HG03520 (cell line): ENCODE results near the gene KLHDC3.
"Not testable (repeated sequence)": the region's sequence is repeated elsewhere in the genome, so short reads cannot be mapped to it uniquely, and the experiment has no call there.

Experiments
- ATAC-seq: cut with Tn5 transposase; IDR thresholded peaks from one replicate; pipeline ENCODE4 v1.9.1; 2021; ENCODE audit warnings: mild to moderate bottlenecking, moderate library complexity; ENCODE audit not compliant: unreplicated experiment

KLHDC3 gene

DNA sequence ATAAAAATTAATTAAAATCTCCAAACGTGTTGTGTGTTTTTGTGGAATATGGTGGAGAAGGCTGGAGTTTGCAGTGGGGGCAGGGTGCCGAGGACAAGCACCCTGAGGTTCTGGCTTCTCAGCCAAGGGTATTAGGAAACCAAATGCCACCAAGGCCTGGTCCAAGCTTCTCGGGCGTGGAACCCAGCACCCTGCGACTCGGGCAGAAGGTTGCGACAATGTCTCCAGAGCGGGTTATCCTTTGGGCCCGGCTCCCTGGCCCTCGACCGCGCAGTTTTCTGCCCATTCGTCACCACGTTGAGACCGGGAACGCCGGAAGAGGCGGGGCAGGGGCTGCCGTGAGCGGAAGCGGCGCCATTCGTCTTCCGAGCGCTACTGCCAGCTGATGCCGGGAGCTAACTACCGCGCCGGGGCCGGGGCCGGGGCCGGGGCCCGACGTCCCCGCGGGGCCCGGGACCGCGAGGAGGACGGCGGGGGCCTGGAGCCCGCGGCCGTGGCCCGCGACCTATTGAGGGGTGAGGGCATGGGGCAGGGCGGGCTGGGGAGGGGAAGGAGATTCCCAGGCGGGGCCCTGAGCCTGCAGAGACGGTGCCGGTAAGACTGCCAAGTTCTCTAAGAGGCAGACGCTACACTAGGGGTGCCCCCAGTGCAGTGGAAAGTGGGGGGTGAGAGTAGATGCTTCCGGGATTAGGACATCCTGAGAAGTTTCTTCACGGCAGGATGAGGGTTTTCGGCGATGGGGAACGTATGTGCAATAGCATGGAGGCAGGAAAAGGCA is 7.4 kb downstream of the KLHDC3 start, which contains the start of gene RRP36:
TSS of gene RRP36 (plus strand) at position 354 of the 778 bp plus-strand sequence. CDS start at position 386, 32 bp downstream.
- peak; percentile 63 for ATAC-seq

- ATAC-seq, result no peak
Measured at GRCh38 chr6:43024436-43024835, 10.4 kb downstream of the KLHDC3 start.

- ATAC-seq, result no peak
Measured at GRCh38 chr6:43026365-43026764, 12.3 kb downstream of the KLHDC3 start.

DNA sequence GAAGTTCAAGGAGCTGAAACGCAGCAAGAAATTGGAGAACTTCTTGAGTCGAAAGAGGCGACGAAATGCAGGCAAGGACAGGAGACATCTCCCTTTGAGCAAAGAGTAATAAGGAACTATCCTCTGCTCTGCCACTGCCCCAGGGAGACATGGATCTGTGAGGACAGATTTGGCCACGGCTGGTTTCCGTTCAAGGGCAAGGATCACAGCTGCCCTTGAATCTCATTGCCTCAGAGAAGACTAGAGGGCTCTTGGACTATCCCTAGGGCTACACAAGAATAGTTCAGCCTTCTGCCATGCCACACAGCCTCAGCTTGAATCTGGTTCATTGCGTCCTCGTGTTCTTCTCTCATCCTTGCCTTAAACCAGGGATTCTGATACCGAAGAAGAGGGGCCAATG is 15.1 kb downstream of the KLHDC3 start:
- no peak for ATAC-seq

DNA sequence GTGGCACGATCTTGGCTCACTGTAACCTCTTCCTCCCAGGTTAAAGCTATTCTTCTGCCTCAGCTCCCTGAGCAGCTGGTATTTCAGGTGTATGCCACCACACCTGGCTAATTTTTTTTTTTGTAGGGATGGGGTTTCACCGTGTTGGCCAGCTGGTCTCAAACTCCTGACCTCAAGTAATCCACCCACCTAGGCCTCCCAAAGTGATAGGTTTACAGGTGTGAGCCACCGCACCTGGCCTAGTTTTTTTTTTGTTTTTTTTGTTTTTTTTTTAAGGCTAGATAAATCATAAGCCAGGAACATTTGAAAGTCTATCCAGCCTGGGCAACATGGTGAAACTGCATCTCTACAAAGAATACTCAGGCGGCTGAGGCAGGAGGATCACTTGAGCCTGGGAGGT is 18.3 kb downstream of the KLHDC3 start:
- ATAC-seq, result no peak

DNA sequence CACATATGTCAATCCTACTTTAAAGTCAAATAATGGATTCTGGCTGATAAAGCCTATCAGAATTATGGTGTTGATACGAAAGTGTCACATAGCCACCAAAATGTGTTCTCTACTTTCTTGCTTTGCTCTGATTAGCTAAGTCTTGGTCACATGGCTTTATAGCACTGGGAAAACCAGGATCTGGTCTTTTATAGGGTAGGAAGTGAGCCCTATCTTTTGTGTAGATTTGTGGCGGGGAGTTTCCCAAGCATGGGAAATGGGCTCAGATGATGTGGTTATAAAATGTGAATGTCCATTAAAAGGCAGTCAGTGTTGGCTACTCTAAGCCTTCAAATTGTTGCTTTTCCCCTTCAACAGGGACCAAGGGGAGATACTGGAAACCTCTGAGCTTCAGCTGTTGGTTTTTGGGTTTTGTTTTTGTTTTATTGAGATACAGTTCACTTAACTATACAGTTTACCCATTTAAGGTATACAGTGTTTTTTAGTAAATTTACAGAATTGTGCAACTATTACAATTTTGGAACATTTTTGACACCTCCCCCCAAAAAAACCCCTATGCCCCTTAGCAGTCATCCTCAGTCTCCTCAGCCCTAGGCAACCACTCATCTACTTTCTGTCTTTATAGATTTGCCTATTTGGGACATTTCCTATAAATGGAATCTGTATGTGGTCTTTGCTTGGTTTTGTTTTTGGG is 19.6 kb downstream of the KLHDC3 start:
- no peak for ATAC-seq

GRCh38 chr6:43034190-43034525 is 20.1 kb downstream of the KLHDC3 start:
- ATAC-seq, result no peak

GRCh38 chr6:43035495-43036194 is 21.6 kb downstream of the KLHDC3 start:
- no peak for ATAC-seq

DNA sequence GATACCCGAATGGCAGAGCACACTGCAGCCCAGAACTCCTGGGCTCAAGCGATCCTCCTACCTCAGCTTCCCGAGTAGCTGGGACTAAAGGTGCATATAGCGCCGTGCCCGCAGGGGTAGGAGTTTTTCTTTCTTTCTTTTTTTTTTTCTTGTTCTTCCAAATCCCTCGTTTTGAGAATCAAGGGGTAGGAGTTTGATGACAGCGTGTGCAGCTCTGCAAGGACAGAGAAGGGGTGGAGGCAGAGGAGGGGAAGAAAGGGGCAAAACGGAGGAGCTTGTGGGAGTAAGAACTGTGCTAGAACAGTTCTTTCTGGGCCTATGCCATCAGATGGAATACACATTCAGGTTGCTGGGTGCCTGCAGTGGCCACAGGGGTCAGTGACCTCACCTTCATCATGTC is 22.7 kb downstream of the KLHDC3 start:
- ATAC-seq, result no peak

GRCh38 chr6:43037197-43037596 is 23.1 kb downstream of the KLHDC3 start:
- ATAC-seq, result no peak

DNA sequence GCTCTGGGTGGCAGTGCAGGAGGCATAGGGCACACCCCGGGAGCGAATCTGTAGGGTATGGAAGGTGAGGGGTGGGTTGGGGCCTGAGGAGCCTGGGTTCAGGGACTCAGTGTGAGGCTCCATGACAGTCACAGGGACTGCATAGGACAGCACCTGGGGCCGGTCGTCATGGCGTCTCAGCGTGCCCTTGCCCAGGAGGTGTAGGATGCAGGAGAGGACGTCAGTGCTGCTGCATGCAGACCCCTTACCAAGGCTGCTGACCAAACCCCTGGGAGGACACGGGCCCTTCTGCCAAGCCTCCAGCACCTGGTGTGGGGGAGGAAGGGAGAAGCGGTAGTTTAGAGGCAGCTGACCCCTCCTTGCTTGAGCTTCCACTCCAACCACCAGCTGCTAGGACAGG is 23.7 kb downstream of the KLHDC3 start:
- no peak for ATAC-seq

- no peak for ATAC-seq
Measured at GRCh38 chr6:43038727-43039126, 24.7 kb downstream of the KLHDC3 start.

GRCh38 chr6:43040542-43041257 is 26.7 kb downstream of the KLHDC3 start:
- no peak for ATAC-seq

DNA sequence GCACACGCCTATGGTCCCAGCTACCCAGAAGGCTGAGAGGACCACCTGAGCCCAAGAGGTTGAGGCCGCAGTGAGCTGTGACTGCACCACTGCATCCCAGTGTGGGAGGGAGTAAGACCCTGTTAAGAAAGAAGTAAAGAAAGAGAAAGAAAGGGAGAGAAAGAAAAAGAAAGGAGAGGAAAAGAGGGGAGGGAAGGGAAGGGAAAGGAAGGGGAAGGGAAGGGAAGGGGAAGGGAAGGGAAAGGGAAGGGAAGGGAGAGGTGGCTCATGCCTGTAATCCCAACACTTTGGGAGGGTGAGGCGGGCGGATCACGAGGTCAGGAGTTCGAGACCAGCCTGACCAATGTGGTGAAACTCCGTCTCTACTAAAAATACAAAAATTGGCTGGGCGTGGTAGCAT is 27.4 kb downstream of the KLHDC3 start:
- ATAC-seq, result not testable (repeated sequence)

- no peak for ATAC-seq
Measured at GRCh38 chr6:43043310-43043709, 29.3 kb downstream of the KLHDC3 start.

DNA sequence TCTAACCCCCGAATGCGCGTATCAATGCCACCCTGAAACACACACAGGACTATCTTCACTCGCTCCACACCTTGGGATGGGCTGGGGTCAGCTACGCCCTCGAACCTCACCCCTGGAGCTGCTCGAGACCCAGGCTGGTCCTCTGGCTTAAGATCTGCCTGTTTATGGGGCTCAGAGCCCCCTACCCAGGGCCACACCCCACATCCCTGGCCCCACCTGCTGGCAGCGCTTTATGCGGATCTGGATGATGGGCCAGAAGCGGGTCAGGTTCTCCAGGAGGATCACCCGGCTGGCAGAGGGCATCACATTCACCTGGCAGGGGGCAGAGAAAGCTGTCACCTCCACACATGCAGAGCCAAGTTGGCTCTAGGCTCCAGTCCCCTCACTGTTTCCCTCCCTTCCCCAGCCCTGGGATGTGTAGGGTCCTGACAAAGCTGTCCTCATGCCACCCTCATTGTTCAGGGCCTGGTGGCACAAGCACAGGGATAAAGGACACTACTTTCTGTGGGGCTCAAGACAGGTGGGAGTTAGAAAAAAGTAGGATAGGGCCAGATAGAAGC is 31.4 kb downstream of the KLHDC3 start:
- no peak for ATAC-seq

DNA sequence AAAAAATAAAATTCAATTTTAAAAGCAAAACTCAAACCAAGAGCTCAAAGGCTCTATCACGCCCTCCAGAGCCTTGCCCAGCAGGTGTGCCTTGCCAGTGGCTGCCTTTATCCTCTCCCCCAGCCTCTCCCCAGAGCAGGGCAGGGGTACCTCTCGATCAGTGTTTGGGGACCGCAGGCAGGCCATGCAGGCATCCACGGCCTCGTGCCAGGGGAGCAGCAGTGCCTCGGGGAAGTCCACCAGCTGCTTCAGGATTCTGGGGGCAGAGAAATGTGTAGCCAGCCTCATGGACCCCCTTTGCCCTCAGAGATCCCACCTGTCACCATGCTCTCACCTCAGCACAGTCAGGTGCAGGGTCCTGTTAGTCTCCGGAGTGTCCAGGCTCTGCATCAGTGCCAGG is 33.9 kb downstream of the KLHDC3 start:
- no peak for ATAC-seq

DNA sequence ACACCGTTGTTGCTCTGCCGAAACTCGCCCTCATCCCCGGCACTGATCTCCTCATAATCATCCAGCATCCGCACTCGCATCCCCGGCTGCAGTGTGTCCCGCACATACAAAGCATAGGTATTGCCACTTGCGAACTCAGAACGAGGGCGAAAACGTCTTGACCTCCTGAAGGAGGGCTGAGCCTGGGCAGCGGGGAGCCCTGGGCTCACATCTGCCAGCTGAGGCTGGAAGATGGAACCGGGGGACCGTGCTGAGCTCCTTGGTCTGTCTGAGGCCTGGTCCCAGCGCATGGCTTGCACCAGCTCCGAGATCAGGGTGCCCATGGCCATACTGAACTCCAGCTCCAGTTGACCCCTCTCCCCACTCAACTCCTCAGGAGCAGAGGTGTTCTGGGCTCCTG is 36.9 kb downstream of the KLHDC3 start:
- no peak for ATAC-seq

DNA sequence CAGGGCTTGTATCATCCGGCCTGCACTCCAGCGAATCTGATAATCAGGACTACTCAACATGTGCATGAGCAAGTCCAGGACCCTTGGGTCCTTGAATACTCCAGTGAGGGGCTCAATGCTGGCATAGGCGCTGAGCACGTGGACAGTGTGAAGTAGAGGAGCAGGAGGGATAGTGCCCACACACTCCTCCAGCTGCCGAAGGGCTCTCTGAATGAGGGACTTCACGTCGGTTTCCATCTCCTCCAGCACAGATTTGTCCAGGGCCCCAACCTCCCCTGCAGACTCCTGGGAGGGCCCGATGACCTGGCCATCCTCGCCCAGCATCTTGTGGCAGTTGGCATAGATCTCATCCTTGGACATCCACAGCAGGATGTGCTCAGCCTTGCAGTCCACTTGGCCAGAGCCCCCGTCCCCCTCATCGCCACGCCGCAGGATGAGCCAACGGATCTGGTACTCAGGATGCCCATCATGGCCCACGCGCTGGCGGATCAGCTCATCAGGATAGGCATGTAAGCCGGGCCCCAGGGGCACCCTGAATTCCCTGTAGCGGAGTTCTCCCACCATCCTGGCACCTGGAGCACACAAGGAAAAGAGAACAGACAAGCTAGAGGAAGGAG is 38.3 kb downstream of the KLHDC3 start:
- ATAC-seq, result no peak

DNA sequence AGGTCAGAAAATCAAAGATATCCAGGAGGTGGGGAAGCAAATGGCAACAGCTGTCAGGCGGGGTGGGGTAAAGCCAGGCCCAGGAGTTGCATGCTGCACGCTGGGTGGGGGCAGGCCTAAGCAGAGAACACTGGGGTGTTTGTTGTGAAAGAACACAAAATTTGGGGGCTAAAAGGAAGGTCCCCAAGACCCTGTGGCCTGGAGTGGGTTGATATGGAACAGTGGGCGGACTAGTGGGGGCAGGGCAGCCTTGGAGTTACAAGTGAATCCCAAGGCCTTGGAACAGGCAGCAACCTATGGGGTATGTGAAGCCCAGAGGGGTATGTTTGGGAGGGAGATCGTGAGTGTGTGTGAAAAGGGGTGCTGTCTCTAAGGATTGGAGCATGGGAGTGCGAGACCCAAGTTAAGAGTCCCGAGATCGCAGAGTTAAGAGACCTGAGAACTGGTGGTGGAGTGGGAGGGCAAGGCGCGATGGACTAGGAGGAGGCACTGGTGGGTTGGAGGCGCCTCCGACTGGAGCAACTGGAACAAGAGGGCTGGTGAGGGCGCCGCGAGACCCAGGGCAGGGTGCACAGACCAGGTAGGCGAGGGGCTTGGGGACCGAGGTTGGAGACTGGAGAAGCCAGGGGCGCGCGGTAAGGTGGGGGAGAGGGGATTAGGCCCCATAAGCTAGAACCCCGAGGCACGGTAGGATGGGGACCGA is 38.9 kb downstream of the KLHDC3 start:
- no peak for ATAC-seq
